OCI-LY1 (cell line): ENCODE measurements around the gene AMMECR1L.
A peak's percentile ranks its signal among the peaks of the same experiment; 100 is the strongest.
"Not testable (repeated sequence)": the region's sequence is repeated elsewhere in the genome, so short reads cannot be mapped to it uniquely, and the experiment has no call there.

Experiments used
- H2AFZ ChIP-seq: fragments of 200-600 bp; sonication (generic), shearing (Covaris generic); 2 replicates; pipeline ENCODE4 v1.6.0; 2014; ENCODE audit warnings: antibody characterized with exemption, mild to moderate bottlenecking, low read length
- H3F3A ChIP-seq: fragments of 200-600 bp; sonication (generic), shearing (Covaris generic); 2 replicates; pipeline ENCODE4 v1.6.0; 2014; ENCODE audit warnings: mild to moderate bottlenecking, antibody characterized with exemption, low read length, moderate library complexity; ENCODE audit not compliant: insufficient read depth
- H3K27ac ChIP-seq: fragments of 200-600 bp; sonication (generic); 2 replicates; pipeline ENCODE4 v1.5.1; 2014; ENCODE audit warnings: low read length, mixed run types, mild to moderate bottlenecking, low read depth; ENCODE audit not compliant: poor library complexity, severe bottlenecking
- H3K27me3 ChIP-seq: fragments of 200-600 bp; sonication (generic); 2 replicates; pipeline ENCODE4 v1.6.0; 2014; ENCODE audit warnings: antibody characterized with exemption, mild to moderate bottlenecking, low read length, moderate library complexity; ENCODE audit not compliant: insufficient read depth
- H3K36me3 ChIP-seq: fragments of 200-600 bp; sonication (generic); 2 replicates; pipeline ENCODE4 v1.6.1; 2014; ENCODE audit warnings: mild to moderate bottlenecking, antibody characterized with exemption, low read length, moderate library complexity, mixed read lengths; ENCODE audit not compliant: insufficient read depth
- H3K4me1 ChIP-seq: fragments of 200-600 bp; sonication (generic); 2 replicates; pipeline ENCODE4 v1.5.1; 2014; ENCODE audit warnings: mild to moderate bottlenecking, low read length, moderate library complexity; ENCODE audit not compliant: insufficient read depth, severe bottlenecking
- H3K4me2 ChIP-seq: fragments of 200-600 bp; sonication (generic), shearing (Covaris generic); 2 replicates; pipeline ENCODE4 v1.6.1; 2014; ENCODE audit warnings: low read length
- H3K4me3 ChIP-seq: fragments of 200-600 bp; sonication (generic); 2 replicates; pipeline ENCODE4 v1.5.1; 2014; ENCODE audit warnings: low read length, low read depth, mild to moderate bottlenecking, mixed read lengths; ENCODE audit not compliant: poor library complexity, severe bottlenecking
- H3K79me2 ChIP-seq: fragments of 200-600 bp; shearing (Covaris generic); 2 replicates; pipeline ENCODE4 v1.6.1; 2016; ENCODE audit warnings: mixed run types, low read length, mixed read lengths; ENCODE audit not compliant: insufficient read depth
- H3K9ac ChIP-seq: fragments of 200-600 bp; sonication (generic), shearing (Covaris generic); 2 replicates; pipeline ENCODE4 v1.6.1; 2014; ENCODE audit warnings: mild to moderate bottlenecking, low read length, mixed read lengths
- H3K9me2 ChIP-seq: fragments of 200-600 bp; sonication (generic), shearing (Covaris generic); 2 replicates; pipeline ENCODE4 v1.6.1; 2014; ENCODE audit warnings: low read depth, mild to moderate bottlenecking, low read length, mixed read lengths
- H3K9me3 ChIP-seq: fragments of 200-600 bp; shearing (Covaris generic); 2 replicates; pipeline ENCODE4 v1.6.1; 2014; ENCODE audit warnings: low read length, mixed read lengths
- H4K20me1 ChIP-seq: fragments of 200-600 bp; sonication (generic), shearing (Covaris generic); 2 replicates; pipeline ENCODE4 v1.6.0; 2016; ENCODE audit warnings: mild to moderate bottlenecking, low read length; ENCODE audit not compliant: insufficient read depth
- EZH2 ChIP-seq: fragments of 200-600 bp; sonication (generic), shearing (Covaris generic); IDR thresholded peaks from 2 replicates; pipeline ENCODE4 v1.8.0; 2017; ENCODE audit warnings: borderline replicate concordance, mixed run types, mild to moderate bottlenecking, antibody characterized with exemption, low read length, moderate library complexity, mixed read lengths
- TF ChIP-seq, protein P1 (sequence below): fragments of 200-600 bp; sonication (generic), shearing (Covaris generic); IDR thresholded peaks from 2 replicates; pipeline ENCODE4 v1.5.1; 2017; ENCODE audit warnings: mild to moderate bottlenecking, antibody characterized with exemption, low read length, moderate library complexity, mixed read lengths

Gene AMMECR1L

DNA sequence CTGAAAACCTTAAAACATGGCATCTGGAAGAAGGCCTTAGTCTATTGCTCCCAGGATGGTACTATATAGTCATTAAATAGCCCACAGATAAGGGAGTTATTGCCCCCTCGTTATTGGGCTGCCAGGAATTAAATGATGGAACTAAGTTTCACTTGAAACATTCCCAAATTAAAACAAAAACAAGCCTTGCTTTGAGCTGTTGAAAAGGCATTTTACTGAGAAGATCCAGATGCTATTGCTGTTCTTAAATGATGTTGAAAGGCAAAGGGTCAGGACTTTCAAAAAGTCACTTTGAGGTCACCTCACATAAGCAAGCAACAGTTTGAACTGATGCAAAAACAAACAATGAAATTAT lies 2.0 kb upstream of the AMMECR1L start:
- H2AFZ ChIP-seq, result no peak overlapping the region
- peaks cover 16% of the 10 kb centered on the region for H3K36me3 ChIP-seq
- no peaks in the 10 kb centered on the region for H3K9me2 ChIP-seq
- H3K4me1 ChIP-seq, result peaks cover 25% of the 10 kb centered on the region
- no peaks in the 10 kb centered on the region for H3F3A ChIP-seq
- no peaks in the 10 kb centered on the region for H4K20me1 ChIP-seq
- no peaks in the 10 kb centered on the region; the same call in 1 of the 2 replicates for H3K27me3 ChIP-seq
- no peak overlapping the region for H3K4me3 ChIP-seq
- H3K9me3 ChIP-seq, result no peaks in the 10 kb centered on the region
- no peak overlapping the region for H3K4me2 ChIP-seq
- no peak overlapping the region for H3K9ac ChIP-seq
- H3K79me2 ChIP-seq, result peaks cover 18% of the 10 kb centered on the region
- H3K27ac ChIP-seq, result no peak overlapping the region
- TF ChIP-seq EZH2, result no peak
- TF ChIP-seq, protein P1, sequence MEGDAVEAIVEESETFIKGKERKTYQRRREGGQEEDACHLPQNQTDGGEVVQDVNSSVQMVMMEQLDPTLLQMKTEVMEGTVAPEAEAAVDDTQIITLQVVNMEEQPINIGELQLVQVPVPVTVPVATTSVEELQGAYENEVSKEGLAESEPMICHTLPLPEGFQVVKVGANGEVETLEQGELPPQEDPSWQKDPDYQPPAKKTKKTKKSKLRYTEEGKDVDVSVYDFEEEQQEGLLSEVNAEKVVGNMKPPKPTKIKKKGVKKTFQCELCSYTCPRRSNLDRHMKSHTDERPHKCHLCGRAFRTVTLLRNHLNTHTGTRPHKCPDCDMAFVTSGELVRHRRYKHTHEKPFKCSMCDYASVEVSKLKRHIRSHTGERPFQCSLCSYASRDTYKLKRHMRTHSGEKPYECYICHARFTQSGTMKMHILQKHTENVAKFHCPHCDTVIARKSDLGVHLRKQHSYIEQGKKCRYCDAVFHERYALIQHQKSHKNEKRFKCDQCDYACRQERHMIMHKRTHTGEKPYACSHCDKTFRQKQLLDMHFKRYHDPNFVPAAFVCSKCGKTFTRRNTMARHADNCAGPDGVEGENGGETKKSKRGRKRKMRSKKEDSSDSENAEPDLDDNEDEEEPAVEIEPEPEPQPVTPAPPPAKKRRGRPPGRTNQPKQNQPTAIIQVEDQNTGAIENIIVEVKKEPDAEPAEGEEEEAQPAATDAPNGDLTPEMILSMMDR, result no peak

DNA sequence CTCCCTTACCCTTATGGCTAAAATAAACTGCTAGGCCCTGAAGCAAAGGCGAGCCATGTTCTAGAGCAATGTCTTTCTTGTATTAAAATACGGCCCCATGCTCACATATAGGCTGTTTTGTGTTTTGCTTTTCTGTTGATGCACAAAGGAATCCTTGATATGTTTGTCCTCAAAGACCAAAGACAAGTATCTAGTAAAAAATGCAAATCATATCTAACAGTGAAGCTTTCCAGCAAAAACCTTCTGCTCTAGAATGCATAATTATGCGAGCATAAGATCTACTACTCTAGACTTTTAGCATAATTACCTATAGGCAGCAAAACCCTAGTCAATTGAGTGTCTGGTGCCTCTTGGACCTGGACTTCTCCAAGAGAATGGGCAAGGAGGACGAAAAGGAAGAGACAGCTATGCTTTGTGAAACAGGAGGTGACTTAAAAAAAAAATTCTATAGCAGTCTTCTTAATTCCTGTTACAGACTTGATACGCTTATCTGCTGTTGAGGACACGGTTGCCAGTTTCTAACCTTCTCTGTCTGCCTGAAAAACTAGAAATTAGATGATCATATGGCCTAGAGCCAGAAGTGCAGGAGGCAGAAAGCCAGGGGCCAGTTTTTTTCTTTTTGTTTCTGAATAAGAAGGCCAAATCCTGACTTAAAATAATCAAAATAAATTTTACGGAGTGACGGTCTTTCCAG lies 1.5 kb upstream of the AMMECR1L start:
- Histone ChIP-seq H2AFZ (no peak overlapping the region), H3K4me3 (peak overlapping the region; percentile 79), H3K4me2 (peak overlapping the region; percentile 60; the same call in 1 of the 2 replicates), H3K9me2 (no peaks in the 10 kb centered on the region), H3K27me3 (no peaks in the 10 kb centered on the region; the same call in 1 of the 2 replicates), H3K4me1 (peaks cover 25% of the 10 kb centered on the region), H3K27ac (no peak overlapping the region), H3K36me3 (peaks cover 22% of the 10 kb centered on the region), H3K9me3 (no peaks in the 10 kb centered on the region), H3F3A (no peaks in the 10 kb centered on the region), H3K9ac (peak overlapping the region; percentile 39), H3K79me2 (peaks cover 18% of the 10 kb centered on the region), H4K20me1 (no peaks in the 10 kb centered on the region)
- TF ChIP-seq EZH2, result no peak
- TF ChIP-seq, protein P1, result no peak

DNA sequence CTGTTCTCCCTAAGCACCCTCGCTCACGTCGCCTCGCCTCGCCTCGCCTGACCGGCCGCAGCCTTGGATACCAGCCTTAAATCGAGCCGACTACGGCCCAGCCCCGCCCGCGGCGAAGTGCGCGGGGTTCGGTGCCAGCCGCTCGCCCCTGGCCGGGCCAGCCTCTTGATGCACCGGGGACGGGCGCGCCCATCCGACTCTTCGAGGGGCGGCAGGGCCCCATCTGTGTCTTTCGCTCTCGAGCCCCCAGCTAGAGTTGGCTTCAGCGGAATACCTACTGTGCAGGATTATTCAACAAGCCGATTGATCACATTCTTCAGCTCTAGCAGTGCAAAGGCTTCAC lies 808 bp upstream of the AMMECR1L start:
- not testable (repeated sequence) for H3K27me3 ChIP-seq, H3K27ac ChIP-seq, H4K20me1 ChIP-seq, H3F3A ChIP-seq, H3K9me3 ChIP-seq, H3K9me2 ChIP-seq, H2AFZ ChIP-seq
- Histone ChIP-seq H3K36me3 (peaks cover 28% of the 10 kb centered on the region), H3K9ac (peak overlapping the region; percentile 70), H3K4me2 (peak overlapping the region; percentile 80), H3K4me1 (peaks cover 25% of the 10 kb centered on the region), H3K4me3 (peak overlapping the region; percentile 79), H3K79me2 (peaks cover 24% of the 10 kb centered on the region)

DNA sequence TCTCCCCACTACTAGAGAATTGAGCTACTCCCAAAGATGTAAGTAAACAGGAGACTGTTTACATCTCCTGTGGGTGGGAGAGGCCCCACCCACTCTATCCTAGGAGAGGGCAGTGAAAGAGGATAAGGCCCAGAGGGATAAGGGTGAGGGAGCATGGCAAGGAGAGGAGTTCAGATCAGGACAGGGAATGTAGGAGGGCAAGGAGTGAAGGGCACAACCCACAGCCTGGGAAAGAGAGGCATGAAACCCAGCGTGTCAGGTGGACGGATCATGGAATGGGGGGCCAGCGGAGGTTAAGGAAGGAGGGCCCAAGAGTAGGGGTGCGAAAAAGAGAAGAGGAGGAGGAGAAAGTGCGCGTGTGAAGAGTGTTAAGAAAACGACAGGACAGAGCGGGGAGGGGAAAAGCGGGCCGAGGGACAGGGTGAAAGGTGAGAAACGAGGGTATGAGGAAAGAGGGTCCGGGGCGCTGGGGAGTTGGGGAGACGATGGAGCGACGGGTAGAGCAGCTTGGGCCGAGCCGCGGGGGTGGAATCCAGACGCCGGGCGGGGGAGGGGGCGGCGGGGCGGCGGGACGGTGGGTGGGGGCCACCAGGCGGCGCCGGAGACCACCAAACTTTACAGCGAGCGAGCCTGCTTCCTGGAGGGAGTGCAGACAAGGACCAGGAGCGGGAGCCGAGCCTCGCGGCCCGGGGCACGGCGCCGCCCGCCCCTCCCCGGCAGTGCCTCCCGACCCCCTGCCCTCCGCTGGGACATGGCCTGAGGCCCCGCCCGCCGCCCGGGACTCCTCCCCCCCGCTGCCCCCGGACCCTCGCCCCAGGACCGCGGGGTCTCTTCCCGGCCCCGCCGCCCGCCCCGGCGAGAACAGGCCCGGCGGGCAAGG lies 655 bp downstream of the AMMECR1L start:
- Histone ChIP-seq H3K4me1 (peaks cover 25% of the 10 kb centered on the region), H3K27ac (peak overlapping the region; percentile 20), H3K9ac (peak overlapping the region; percentile 85), H3K79me2 (peaks cover 31% of the 10 kb centered on the region), H3K4me2 (peak overlapping the region; percentile 96), H3K36me3 (peaks cover 40% of the 10 kb centered on the region), H3K4me3 (peak overlapping the region; percentile 79)
- H3F3A ChIP-seq, H3K27me3 ChIP-seq, H4K20me1 ChIP-seq, H2AFZ ChIP-seq, H3K9me3 ChIP-seq, H3K9me2 ChIP-seq: not testable (repeated sequence)
